Stimulated activated naive CD4-positive, alpha-beta T cell (primary cell): ENCODE results near the gene WDR1.

Source experiments
- DNase-seq, 6 experiments: peaks; one replicate each; lab custom pipeline; 2025; lab: John Stamatoyannopoulos, UW

Gene WDR1

GRCh38 chr4:10084651-10085358, 31.8 kb downstream of the WDR1 start:
- DNase-seq, result no peak

- DNase-seq, result no peak
Measured at GRCh38 chr4:10083861-10084641, 32.5 kb downstream of the WDR1 start.

GRCh38 chr4:10083331-10083771, 33.2 kb downstream of the WDR1 start:
- no peak for DNase-seq

GRCh38 chr4:10082459-10083272, 33.9 kb downstream of the WDR1 start:
- no peak for DNase-seq

GRCh38 chr4:10082047-10082446, 34.6 kb downstream of the WDR1 start:
- no peak for DNase-seq

- DNase-seq, result no peak
Measured at GRCh38 chr4:10081218-10081606, 35.4 kb downstream of the WDR1 start.

GRCh38 chr4:10080589-10081217, 35.9 kb downstream of the WDR1 start:
- no peak for DNase-seq

GRCh38 chr4:10079912-10080588, 36.5 kb downstream of the WDR1 start:
- DNase-seq, result no peak

GRCh38 chr4:10079256-10079655, 37.3 kb downstream of the WDR1 start:
- no peak for DNase-seq

GRCh38 chr4:10078481-10079233, 37.9 kb downstream of the WDR1 start:
- no peak for DNase-seq

- DNase-seq, result no peak
Measured at GRCh38 chr4:10077483-10078335, 38.9 kb downstream of the WDR1 start.

- DNase-seq, result no peak
Measured at GRCh38 chr4:10077076-10077475, 39.5 kb downstream of the WDR1 start.

GRCh38 chr4:10075953-10076391, 40.6 kb downstream of the WDR1 start:
- DNase-seq, result no peak

GRCh38 chr4:10075158-10075863, 41.3 kb downstream of the WDR1 start:
- DNase-seq, result no peak

GRCh38 chr4:10074767-10075105, 41.9 kb downstream of the WDR1 start:
- no peak for DNase-seq

GRCh38 chr4:10074076-10074766, 42.4 kb downstream of the WDR1 start:
- no peak for DNase-seq

GRCh38 chr4:10072420-10073017, 44.1 kb downstream of the WDR1 start:
- no peak for DNase-seq

- DNase-seq, result no peak
Measured at GRCh38 chr4:10069075-10069642, 47.4 kb downstream of the WDR1 start.
